Calu3 (cell line): ENCODE data around the gene ABCA4. TPM values are rescaled to one million over a fixed set of nuclear protein-coding genes. Genes with fewer than 3 reads are reported as not detected.

Source experiments
- BruUV-seq: library from RNA; stranded (reverse); fragments of 400-500 nt; replicated peaks from 2 replicates; lab custom pipeline; 2021; lab: Mats Ljungman, UMichigan
- CTCF ChIA-PET: fragments of 300-600 bp; sonication (Branson Sonifier 250); formaldehyde crosslinking; loops from one replicate; lab custom pipeline; 2022; ENCODE audit warnings: antibody characterized with exemption; lab: Charles Lee
- DNase-seq: peaks from one replicate; pipeline ENCODE4 v3.0.0; 2022
- H3K27ac Mint-ChIP-seq: one replicate; pipeline ENCODE4 v1.8.0; 2022; ENCODE audit warnings: mixed read lengths; ENCODE audit not compliant: unreplicated experiment
- H3K27me3 Mint-ChIP-seq: one replicate; pipeline ENCODE4 v1.8.0; 2022; ENCODE audit warnings: mixed read lengths; ENCODE audit not compliant: unreplicated experiment
- H3K36me3 Mint-ChIP-seq: one replicate; pipeline ENCODE4 v1.8.0; 2022; ENCODE audit warnings: mild to moderate bottlenecking, moderate library complexity, mixed read lengths; ENCODE audit not compliant: insufficient read depth, unreplicated experiment
- H3K4me1 Mint-ChIP-seq: one replicate; pipeline ENCODE4 v1.8.0; 2022; ENCODE audit warnings: mild to moderate bottlenecking, low read depth, mixed read lengths; ENCODE audit not compliant: unreplicated experiment
- H3K4me3 Mint-ChIP-seq: one replicate; pipeline ENCODE4 v1.8.0; 2022; ENCODE audit warnings: mild to moderate bottlenecking, low read depth, moderate library complexity, mixed read lengths; ENCODE audit not compliant: unreplicated experiment
- H3K9me3 Mint-ChIP-seq: one replicate; pipeline ENCODE4 v1.8.0; 2022; ENCODE audit warnings: low read depth, mixed read lengths; ENCODE audit not compliant: unreplicated experiment
- intact Hi-C: fragments of 100-400 bp; cut with micrococcal nuclease; formaldehyde crosslinking; loops from one replicate; pipeline ENCODE4 v1.10.0; 2022; ENCODE audit not compliant: unreplicated experiment
- total RNA-seq: library from RNA; stranded (reverse); gene quantifications from 2 replicates; pipeline ENCODE4 v1.2.3, GENCODE V29; 2022
- TF ChIP-seq, protein P1 (sequence below): fragments of 200-600 bp; IDR thresholded peaks from one replicate; pipeline ENCODE4 v1.8.0; 2022; ENCODE audit warnings: antibody characterized with exemption; ENCODE audit not compliant: unreplicated experiment

Gene ABCA4
- total RNA-seq, 1 experiment from 2014 or later: 0.31 TPM

DNA sequence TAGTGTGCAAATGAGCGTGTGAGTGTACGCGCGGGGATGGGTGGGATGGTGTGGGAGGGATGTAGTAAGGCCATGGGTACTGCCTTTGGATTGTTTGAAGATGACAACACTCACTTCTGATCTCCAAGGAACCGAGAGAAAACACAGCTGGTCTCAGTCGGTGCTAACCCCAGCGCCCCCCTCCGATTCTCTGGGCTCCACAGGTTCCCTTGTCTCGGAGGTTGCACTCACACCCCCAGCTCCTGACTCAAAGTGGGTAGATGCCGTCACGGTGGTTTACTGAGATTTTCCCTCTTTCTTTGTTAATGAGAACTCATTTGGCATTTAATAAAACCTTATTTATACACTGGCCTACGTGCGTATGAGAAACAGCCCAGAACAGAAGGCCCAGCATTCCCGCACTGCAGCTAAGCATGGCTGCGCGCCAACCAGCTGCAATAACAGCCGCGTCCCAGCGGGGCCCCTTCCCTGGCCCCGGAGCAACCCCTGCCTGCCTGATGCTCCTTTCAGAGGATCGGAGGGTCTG lies 25.8 kb downstream of the ABCA4 start:
- no peak overlapping the region for H3K4me3 Mint-ChIP-seq
- intact Hi-C loops: no loop called here
- no peaks in the 10 kb centered on the region for H3K36me3 Mint-ChIP-seq
- DNase-seq: no peak
- no peak overlapping the region for H3K27ac Mint-ChIP-seq
- no peaks in the 10 kb centered on the region for H3K27me3 Mint-ChIP-seq
- BruUV-seq: no TSS peak
- no peaks in the 10 kb centered on the region for H3K9me3 Mint-ChIP-seq
- H3K4me1 Mint-ChIP-seq: no peaks in the 10 kb centered on the region
- TF ChIP-seq, protein P1, sequence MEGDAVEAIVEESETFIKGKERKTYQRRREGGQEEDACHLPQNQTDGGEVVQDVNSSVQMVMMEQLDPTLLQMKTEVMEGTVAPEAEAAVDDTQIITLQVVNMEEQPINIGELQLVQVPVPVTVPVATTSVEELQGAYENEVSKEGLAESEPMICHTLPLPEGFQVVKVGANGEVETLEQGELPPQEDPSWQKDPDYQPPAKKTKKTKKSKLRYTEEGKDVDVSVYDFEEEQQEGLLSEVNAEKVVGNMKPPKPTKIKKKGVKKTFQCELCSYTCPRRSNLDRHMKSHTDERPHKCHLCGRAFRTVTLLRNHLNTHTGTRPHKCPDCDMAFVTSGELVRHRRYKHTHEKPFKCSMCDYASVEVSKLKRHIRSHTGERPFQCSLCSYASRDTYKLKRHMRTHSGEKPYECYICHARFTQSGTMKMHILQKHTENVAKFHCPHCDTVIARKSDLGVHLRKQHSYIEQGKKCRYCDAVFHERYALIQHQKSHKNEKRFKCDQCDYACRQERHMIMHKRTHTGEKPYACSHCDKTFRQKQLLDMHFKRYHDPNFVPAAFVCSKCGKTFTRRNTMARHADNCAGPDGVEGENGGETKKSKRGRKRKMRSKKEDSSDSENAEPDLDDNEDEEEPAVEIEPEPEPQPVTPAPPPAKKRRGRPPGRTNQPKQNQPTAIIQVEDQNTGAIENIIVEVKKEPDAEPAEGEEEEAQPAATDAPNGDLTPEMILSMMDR: no peak
- CTCF ChIA-PET: no interaction called here

DNA sequence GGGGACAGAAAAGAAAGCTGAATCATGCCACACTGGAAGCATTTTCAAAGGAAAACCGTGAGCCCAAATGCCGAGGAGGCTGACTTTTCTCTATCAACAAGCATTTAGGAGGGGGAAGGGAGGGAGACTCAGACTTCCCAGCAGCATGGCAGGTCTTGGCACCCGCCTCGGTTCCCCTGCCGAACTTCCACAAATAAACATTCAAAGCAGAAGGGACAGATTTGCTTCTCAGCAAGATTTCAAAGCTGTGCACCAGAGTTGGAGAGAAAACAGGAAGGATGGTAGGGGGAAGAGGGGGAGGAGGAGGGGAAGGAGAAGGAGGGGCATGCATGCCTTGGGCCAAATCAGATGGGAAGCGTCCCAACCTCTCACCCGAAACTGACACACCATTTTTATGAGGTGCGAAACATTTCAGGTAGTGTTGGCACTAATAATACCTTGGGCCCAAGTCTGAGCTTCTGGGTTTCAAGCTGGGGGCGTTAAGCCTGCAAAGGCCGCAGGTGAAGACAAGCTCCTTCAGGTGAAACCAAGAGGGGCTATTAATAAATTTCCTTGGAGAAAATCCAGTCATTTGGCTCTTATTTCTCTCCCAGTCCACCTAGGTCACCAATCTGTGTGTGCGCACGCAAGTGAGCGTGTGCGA lies 26.4 kb downstream of the ABCA4 start:
- Mint-ChIP-seq H3K27me3 (no peaks in the 10 kb centered on the region), H3K36me3 (no peaks in the 10 kb centered on the region), H3K27ac (no peak overlapping the region), H3K4me3 (no peak overlapping the region), H3K9me3 (no peaks in the 10 kb centered on the region), H3K4me1 (no peaks in the 10 kb centered on the region)
- intact Hi-C loops: no loop called here
- DNase-seq: no peak
- no TSS peak for BruUV-seq
- TF ChIP-seq, protein P1: no peak
- CTCF ChIA-PET: no interaction called here

DNA sequence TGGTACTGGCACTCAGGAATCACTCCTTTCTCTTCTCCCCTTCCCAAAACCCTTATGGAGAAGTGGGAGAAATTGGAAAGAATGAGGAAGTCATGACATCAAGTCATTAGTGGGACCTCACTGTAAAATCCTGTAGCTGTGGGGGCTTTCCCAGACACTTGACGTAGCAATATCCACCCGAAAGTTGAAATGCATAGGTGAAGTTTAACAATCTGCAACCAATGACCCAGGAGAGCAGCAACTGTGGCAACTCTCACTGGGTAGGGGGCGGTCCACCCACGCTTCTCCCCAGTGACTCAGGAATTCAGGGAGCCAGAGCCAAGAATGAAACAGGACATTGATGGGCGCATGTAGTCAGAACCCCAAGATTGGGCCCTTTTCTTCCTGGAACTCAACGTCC lies 27.0 kb downstream of the ABCA4 start:
- CTCF ChIA-PET: no interaction called here
- H3K9me3 Mint-ChIP-seq: no peaks in the 10 kb centered on the region
- no peaks in the 10 kb centered on the region for H3K4me1 Mint-ChIP-seq
- peaks cover 4% of the 10 kb centered on the region for H3K27me3 Mint-ChIP-seq
- no peak overlapping the region for H3K27ac Mint-ChIP-seq
- H3K36me3 Mint-ChIP-seq: no peaks in the 10 kb centered on the region
- no peak overlapping the region for H3K4me3 Mint-ChIP-seq
- DNase-seq: no peak
- intact Hi-C loops: no loop called here
- TF ChIP-seq, protein P1: no peak
- no TSS peak for BruUV-seq

DNA sequence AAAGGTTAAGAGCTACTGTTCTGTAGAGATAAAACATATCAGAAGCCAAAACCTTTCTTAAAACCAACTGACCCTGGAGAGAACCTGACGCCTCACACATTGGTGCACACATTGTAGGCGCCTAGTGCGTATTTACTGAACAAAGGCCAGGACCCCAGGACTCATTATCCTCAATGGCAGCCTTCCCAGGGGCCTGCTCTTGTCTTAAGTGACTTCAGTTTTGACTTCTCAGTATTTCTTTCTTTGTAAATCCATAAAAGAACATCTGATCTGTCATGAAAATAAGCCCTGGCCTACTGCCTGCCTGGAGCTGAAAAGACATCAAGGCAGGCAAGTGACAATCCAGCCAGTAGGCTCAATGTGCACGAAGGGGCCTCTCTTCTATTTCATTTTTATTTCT lies 27.6 kb downstream of the ABCA4 start:
- intact Hi-C loops: no loop called here
- Mint-ChIP-seq H3K4me3 (no peak overlapping the region), H3K9me3 (no peaks in the 10 kb centered on the region), H3K36me3 (no peaks in the 10 kb centered on the region), H3K4me1 (no peaks in the 10 kb centered on the region), H3K27ac (no peak overlapping the region), H3K27me3 (peaks cover 10% of the 10 kb centered on the region)
- DNase-seq: no peak
- TF ChIP-seq, protein P1: no peak
- CTCF ChIA-PET: no interaction called here
- no TSS peak for BruUV-seq
